Neuron (in vitro differentiated cells): ENCODE data around the gene CADM4.
"Not testable (repeated sequence)": the region's sequence is repeated elsewhere in the genome, so short reads cannot be mapped to it uniquely, and the experiment has no call there.

Source experiments
- H2AFZ ChIP-seq: one replicate; pipeline ENCODE4 v1.6.1; 2013; ENCODE audit warnings: low read depth, mild to moderate bottlenecking, inconsistent platforms, low read length, moderate library complexity
- H3K27me3 ChIP-seq: one replicate; pipeline ENCODE4 v1.6.1; 2013; ENCODE audit warnings: low read length; ENCODE audit not compliant: insufficient read depth
- H3K36me3 ChIP-seq: one replicate; pipeline ENCODE4 v1.6.1; 2013; ENCODE audit warnings: low read length; ENCODE audit not compliant: insufficient read depth
- H3K4me1 ChIP-seq: one replicate; pipeline ENCODE4 v1.6.1; 2013; ENCODE audit warnings: low read length; ENCODE audit not compliant: insufficient read depth
- H3K4me3 ChIP-seq: 2 replicates; pipeline ENCODE4 v1.5.1; 2013; ENCODE audit warnings: mild to moderate bottlenecking, low read length, moderate library complexity
- H3K9me3 ChIP-seq: one replicate; pipeline ENCODE4 v1.6.1; 2013; ENCODE audit warnings: low read length

Gene CADM4

DNA sequence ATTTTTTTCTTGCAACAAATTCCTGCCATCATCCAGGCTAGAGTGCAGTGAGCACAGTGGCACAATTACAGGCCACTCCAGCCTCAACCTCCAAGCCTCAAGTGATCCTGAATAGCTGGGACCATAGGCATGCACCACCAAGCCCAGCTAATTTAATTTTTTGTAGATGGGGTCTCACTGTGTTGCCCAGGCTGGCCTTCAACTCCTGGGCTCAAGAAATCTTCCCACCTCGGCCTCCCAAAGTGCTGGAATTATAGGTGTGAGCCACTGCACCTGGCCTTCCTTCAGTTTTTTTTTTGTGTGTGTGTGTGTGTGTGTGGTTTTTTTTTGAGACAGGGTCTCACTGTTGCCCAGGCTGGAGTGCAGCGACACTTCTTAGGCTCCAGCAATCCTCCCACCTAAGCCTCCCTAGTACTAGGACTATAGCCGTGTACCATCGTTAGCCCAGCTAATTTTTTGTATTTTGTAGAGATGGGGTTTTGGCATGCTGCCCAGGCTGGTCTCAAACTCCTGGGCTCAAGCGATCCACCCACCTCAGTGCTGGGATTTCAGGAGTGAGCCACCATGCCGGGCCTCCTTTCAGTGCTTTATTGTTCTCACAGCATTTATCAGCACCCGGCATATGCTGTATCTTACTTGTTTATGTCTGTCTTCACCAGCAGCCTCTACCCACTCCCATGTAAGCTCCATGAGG, 33.6 kb downstream of the CADM4 start:
- no peaks in the 10 kb centered on the region for H3K4me1 ChIP-seq
- peaks cover 56% of the 10 kb centered on the region for H3K36me3 ChIP-seq
- H3K27me3 ChIP-seq: no peaks in the 10 kb centered on the region
- H3K4me3 ChIP-seq: no peak overlapping the region
- no peaks in the 10 kb centered on the region for H3K9me3 ChIP-seq
- no peak overlapping the region for H2AFZ ChIP-seq

DNA sequence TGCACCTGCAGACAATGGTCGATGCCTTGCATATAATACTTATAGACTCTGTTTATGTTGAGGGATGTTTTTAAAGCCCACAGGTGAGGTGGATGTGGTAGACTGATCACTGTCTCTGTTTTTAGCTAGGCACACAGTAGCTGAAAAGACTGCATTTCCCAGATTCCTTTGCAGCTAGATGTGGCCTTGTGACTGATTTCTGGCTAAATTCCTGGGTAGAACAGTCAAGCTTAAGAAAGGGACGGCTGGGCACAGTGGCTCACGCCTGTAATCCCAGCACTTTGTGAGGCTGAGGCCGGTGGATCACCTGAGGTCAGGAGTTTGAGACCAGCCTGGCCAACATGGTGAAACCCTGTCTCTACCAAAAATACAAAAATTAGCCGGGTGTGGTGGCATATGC, 39.3 kb downstream of the CADM4 start:
- not testable (repeated sequence) for H3K27me3 ChIP-seq, H3K4me3 ChIP-seq, H2AFZ ChIP-seq, H3K9me3 ChIP-seq
- Histone ChIP-seq H3K36me3 (peaks cover 33% of the 10 kb centered on the region), H3K4me1 (peaks cover 14% of the 10 kb centered on the region)

DNA sequence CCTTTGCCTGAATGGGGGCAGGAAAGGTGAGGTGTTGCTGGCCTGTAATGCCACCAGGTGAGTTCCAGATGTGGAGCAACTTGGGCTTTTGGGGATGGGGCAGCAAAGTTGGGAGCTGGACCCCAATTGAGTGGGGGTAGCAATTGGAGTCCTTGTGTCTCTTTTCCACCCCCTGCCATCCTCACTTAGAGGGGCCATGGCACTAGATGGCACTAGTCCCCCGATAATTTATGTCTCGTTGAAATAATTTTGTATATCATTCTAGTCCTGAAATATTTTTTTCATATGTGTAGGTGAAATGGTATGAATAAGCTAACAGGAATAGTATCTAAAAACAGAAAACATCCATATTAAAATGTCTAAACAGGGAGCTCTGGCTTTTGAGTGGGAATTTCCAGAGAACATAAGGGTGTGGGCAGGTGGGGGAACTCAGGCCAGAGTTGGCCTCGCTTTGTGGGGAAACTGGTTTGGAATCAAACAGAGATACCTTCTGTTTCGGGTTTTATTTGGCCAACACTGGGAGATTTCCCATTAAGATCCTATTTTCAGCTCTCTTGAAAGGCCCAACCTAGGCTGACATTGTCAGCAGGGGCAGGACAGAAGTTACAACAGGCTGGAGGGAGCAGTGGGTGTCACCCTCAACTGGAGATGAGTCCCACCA, 39.9 kb downstream of the CADM4 start:
- Histone ChIP-seq H3K27me3 (no peaks in the 10 kb centered on the region), H3K4me1 (peaks cover 19% of the 10 kb centered on the region), H3K4me3 (no peak overlapping the region), H3K36me3 (peaks cover 33% of the 10 kb centered on the region), H2AFZ (no peak overlapping the region), H3K9me3 (no peaks in the 10 kb centered on the region)

DNA sequence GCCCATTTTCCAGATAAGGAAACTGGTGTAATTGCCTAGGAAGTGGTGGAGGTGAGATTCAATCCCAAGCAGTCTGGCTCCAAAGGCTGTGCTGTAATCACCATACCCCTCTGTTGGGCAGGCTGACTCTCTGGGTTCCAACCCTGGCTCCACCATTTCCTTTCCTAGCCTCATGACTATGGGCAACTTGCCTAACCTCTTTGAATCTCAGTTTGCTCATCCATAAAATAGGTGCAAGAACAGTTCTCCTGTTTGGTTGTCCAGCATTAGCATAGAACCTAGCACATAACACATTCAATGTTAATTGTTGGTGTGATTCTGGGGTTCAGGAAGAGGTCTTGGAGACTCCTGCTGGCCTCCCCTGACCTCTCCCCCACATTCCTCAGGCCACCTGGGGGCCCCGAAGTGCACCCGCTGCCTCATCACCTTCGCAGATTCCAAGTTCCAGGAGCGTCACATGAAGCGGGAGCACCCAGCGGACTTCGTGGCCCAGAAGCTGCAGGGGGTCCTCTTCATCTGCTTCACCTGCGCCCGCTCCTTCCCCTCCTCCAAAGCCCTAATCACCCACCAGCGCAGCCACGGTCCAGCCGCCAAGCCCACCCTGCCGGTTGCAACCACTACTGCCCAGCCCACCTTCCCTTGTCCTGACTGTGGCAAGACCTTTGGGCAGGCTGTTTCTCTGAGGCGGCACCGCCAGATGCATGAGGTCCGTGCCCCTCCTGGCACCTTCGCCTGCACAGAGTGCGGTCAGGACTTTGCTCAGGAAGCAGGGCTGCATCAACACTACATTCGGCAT, 41.0 kb downstream of the CADM4 start:
- H2AFZ ChIP-seq: no peak overlapping the region
- H3K9me3 ChIP-seq: no peaks in the 10 kb centered on the region
- H3K27me3 ChIP-seq: no peaks in the 10 kb centered on the region
- peaks cover 37% of the 10 kb centered on the region for H3K36me3 ChIP-seq
- H3K4me3 ChIP-seq: no peak overlapping the region
- peaks cover 26% of the 10 kb centered on the region for H3K4me1 ChIP-seq

DNA sequence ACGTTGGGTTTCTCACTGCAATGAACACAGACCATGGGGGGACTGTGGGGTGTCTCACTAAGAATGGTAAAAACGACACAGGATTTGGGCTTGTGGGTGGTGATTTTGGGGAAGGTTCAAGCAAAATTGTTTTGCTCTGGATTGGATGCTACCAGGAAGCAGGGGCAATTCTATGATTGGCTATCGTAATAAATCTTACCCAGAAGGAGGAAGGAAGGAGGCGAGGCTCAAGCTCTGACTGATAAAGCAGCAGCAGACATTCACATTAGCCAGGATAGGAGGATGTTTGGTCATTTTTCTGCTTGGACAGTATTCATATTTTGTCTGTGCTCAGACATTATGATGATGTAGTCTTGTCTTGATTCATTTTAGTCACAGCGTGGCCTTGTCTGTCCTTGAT, 41.8 kb downstream of the CADM4 start:
- no peak overlapping the region for H2AFZ ChIP-seq
- H3K4me3 ChIP-seq: peak overlapping the region; percentile 56
- no peaks in the 10 kb centered on the region for H3K9me3 ChIP-seq
- peaks cover 41% of the 10 kb centered on the region for H3K36me3 ChIP-seq
- peaks cover 26% of the 10 kb centered on the region for H3K4me1 ChIP-seq
- no peaks in the 10 kb centered on the region for H3K27me3 ChIP-seq

DNA sequence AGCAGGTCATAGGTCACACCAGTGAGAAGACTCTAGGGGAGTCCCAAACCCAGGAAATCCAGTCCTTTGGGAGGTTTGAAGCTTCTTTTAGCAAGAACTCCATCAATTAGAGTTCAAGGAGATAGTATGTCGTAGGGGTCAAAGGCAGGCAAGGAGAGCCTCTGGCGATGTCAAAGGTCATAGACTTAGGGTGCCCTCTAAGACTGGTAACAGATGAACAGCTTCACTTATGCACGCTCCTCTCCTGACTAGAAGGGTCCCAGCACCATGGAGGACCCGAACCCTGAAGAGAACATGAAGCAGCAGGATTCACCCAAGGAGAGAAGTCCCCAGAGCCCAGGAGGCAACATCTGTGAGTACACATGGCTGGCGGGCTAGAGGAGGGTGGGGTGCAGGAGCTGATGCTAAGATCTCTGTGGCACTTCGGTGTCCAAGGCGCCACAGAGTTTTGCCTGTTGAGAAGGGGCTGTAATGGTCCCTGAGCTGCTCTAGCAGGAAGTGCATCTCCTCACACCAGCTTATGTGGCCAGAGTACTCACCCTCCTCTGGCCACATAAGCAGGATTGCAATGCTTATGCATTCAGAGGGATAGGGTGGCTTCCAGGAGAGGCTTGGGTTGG, 42.7 kb downstream of the CADM4 start:
- Histone ChIP-seq H3K36me3 (peaks cover 42% of the 10 kb centered on the region), H3K4me3 (peak overlapping the region; percentile 56), H2AFZ (peak overlapping the region; percentile 42), H3K9me3 (no peaks in the 10 kb centered on the region), H3K27me3 (no peaks in the 10 kb centered on the region), H3K4me1 (peaks cover 26% of the 10 kb centered on the region)

DNA sequence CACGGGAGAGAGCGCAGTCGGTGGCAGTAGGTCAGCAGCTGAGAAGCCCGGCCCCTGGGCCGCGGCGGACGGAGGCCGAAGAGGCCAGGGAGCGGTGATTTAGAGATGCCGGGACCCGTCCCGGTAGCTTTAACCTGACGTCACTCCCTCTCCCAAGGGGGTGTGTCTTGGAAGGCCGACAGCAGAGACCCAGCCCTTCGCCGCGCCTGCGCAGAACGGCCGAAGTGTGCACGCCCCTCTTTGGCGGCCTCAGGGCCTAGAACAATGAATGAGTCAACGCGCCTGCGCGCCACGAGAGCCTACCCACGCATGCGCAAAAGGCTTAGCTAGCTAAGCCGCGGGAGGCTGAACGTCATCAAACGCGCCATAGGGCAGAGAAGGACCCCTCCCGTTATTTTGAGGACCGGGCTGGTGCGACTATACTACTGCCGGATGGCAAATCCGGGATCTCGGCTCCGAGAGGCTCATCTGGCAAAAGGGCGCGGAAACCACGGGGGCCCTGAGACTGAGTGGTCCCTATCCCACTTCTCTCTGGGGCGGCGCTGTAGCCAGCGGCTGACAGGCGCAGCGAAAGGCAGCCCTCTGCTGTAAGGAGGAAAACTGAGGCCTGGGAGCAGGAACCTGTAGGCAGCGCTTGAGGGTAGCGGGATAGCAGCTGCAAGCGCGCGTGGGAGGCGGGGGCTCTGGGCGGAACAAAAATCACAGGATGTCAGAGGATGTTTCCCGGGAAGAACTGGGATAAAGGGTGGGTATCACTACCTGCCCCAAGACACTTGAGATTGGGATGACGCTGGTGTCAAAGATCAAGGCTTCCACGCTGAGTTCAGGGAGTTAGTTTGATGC, 43.4 kb downstream of the CADM4 start, which contains the start of the genes IRGQ and ZNF576:
IRGQ (minus strand) TSS at position 136 of the 843 bp plus-strand sequence. CDS start 796 bp downstream, outside the sequence.
ZNF576 (plus strand) TSS at position 597 of the 843 bp plus-strand sequence. CDS start 514 bp downstream, outside the sequence.
- no peaks in the 10 kb centered on the region for H3K9me3 ChIP-seq
- H2AFZ ChIP-seq: peak within 1 kb of the TSS; percentile 42
- no peaks in the 10 kb centered on the region for H3K27me3 ChIP-seq
- peaks cover 26% of the 10 kb centered on the region for H3K4me1 ChIP-seq
- peak within 1 kb of the TSS; percentile 82 for H3K4me3 ChIP-seq
- H3K36me3 ChIP-seq: peaks cover 44% of the 10 kb centered on the region

DNA sequence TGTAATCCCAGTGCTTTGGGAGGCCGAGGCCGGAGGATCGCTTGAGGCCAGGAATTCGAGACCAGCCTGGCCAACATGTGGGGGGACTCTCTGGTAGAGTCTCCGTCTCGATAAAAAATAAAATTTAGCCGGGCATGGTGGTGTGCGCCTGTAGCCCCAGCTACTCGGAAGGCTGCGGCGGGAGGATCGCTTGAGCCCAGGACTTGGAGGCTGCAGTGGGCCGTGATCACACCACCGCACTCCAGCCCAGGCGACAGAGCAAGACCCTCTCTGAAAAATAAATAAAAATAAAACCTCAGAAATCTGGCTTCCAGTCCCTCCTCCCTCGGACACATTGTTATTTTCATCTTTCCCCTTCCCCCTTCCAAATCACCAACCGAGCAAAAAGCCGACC, 44.0 kb downstream of the CADM4 start:
- Histone ChIP-seq H3K4me1 (peaks cover 26% of the 10 kb centered on the region), H2AFZ (no peak overlapping the region), H3K36me3 (peaks cover 42% of the 10 kb centered on the region), H3K4me3 (peak overlapping the region; percentile 82), H3K27me3 (no peaks in the 10 kb centered on the region), H3K9me3 (no peaks in the 10 kb centered on the region)

DNA sequence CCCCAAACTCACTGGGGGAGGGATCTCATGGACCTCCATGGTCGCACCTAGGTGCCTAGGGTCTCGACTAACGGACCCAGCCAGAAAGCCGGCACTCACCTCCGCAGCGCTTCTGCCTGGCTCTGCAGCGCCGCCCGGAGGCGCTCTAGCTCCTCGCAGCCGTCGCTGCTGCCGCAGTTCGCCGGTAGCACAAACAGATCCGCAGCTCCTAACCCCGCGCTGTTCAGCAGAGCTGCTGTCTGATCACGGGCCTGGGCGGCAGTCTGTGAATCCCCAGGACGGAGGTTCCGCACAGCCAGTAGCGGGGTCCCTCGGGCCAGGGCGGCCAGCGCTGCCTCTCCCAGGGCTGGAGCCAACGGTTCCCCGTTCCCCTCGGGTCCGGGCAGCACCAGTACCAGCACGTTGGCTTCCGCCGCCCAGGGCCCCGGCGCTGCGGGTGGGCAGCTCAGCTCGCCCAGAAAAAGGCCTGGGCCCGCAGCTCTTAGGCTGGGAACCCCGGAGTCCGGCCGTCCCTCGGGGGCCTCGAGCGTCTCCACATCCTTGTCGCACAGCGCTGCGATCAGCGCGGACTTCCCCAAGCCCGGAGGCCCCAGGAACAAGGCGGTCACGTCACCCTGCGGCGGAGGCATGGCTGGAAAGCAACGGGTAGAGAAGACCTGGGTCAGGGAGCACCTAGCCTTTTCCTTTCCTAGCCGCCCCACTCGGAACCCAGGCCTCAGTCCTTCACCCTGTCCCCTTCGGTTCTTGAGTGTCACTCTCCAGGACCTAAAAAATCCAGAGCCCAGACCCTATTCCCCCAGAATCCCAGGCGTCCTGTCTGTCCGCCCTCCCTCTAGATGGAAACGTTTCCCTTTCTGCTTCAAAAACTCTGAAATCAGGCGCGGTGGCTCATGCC, 44.7 kb downstream of the CADM4 start:
- no peak overlapping the region for H2AFZ ChIP-seq
- H3K9me3 ChIP-seq: no peaks in the 10 kb centered on the region
- peak overlapping the region; percentile 82 for H3K4me3 ChIP-seq
- peaks cover 41% of the 10 kb centered on the region for H3K36me3 ChIP-seq
- H3K27me3 ChIP-seq: no peaks in the 10 kb centered on the region
- peaks cover 26% of the 10 kb centered on the region for H3K4me1 ChIP-seq

DNA sequence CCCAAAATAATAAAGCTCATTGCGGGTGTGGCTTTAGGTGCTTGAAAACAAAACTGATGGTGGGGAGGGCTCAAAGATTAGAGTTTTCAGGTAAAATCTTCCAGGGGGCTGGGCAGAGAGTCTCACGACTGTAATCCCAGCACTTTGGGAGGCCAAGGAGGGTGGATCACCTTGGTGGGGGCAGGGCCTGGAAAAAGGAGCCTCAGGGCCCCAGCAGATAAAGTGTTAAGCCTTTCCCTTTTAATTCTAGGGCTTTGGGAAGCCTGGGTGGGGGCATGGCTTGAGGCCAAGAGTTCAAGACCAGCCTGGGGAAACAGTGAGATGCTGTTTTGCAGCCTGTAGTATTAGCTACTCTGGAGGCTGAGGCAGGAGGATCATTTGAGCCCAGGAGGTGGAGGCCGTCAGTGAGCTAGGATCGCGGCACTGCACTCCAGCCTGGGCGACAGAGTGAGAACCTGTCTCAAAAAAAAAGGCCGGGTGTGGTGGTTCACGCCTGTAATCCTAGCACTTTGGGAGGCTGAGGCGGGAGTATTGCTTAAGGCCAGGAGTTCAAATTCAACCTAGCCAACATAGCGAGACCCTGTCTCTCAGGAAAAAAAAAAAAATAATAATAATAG, 45.5 kb downstream of the CADM4 start:
- Histone ChIP-seq H3K9me3 (no peaks in the 10 kb centered on the region), H3K4me1 (peaks cover 26% of the 10 kb centered on the region), H3K27me3 (no peaks in the 10 kb centered on the region), H3K36me3 (peaks cover 41% of the 10 kb centered on the region), H3K4me3 (peak overlapping the region; percentile 82), H2AFZ (no peak overlapping the region)

DNA sequence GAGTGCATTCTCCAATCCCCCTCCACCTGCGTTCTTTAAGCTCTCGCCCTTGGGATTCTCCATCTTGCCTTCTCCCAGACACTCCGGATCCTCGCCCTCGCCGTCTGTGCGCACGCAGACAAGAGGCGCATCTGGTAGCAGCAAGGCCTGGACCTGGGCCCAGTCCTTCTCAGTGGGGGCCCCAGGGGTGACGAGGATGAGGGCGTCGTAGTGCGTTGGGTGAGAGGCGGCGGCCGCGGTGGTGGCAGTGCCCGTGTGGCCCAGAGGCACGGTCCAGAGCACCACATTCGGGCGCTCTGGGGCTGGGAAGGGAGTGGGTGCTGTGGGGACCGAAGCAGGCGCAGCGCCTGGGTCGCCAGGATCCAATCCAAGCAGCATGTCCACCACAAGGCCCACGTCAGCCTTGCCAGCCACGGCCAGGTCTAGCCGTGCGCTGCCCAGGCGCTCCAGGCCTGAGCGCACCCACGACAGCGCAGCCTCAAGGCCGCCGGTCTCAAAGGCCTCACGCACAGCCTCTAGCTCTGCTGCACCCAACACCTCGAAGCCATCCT, 46.8 kb downstream of the CADM4 start:
- H3K36me3 ChIP-seq: peaks cover 38% of the 10 kb centered on the region
- H2AFZ ChIP-seq: no peak overlapping the region
- H3K27me3 ChIP-seq: no peaks in the 10 kb centered on the region
- no peak overlapping the region for H3K4me3 ChIP-seq
- no peaks in the 10 kb centered on the region for H3K9me3 ChIP-seq
- H3K4me1 ChIP-seq: peaks cover 23% of the 10 kb centered on the region
